ENCODE measurements around the gene REST. TPM values are rescaled to one million over a fixed set of nuclear protein-coding genes. Genes with fewer than 3 reads are reported as not detected.
A peak's percentile ranks its signal among the peaks of the same experiment; 100 is the strongest.

The REST gene
- polyA plus RNA-seq, 1 of the 3 experiments (the other 2 are of a cell fraction): 6.0 TPM

- no peak for TF ChIP-seq CHD2 (IDR thresholded peaks at IDR 0.05; ENCODE audit: low read length, partially characterized antibody)
- TF ChIP-seq IRF3 (IDR thresholded peaks at IDR 0.05; ENCODE audit: low read depth, low read length): no peak
- TF ChIP-seq JUND (IDR thresholded peaks at IDR 0.05): no peak
- TF ChIP-seq YY1 (IDR thresholded peaks at IDR 0.05; ENCODE audit: low read depth): no peak
- no peak for TF ChIP-seq GABPA (IDR thresholded peaks at IDR 0.05; ENCODE audit: low read depth)
- TF ChIP-seq NFIC (IDR thresholded peaks at IDR 0.05; ENCODE audit: borderline replicate concordance): peak; percentile 56; the same call in 1 of the 2 replicates
- no peak for TF ChIP-seq ZBTB33 (IDR thresholded peaks at IDR 0.05; ENCODE audit: borderline replicate concordance, low read depth)
- no peak for TF ChIP-seq EP300 (IDR thresholded peaks at IDR 0.05; ENCODE audit: borderline replicate concordance in 1 of 2, low read depth in 1 of 2, low read length in 1 of 2)
- no peak for TF ChIP-seq RCOR1 (IDR thresholded peaks at IDR 0.05; ENCODE audit: low read length)
- TF ChIP-seq CTCF (IDR thresholded peaks at IDR 0.05): no peak
- peak; percentile 32; the same call in 1 of the 2 replicates for TF ChIP-seq MXI1 (IDR thresholded peaks at IDR 0.05; ENCODE audit: low read depth, low read length)
- no peak for TF ChIP-seq FOSL2 (IDR thresholded peaks at IDR 0.05; ENCODE audit: borderline replicate concordance, low read depth)
Observed at GRCh38 chr4:56995525-56995924, 87.8 kb downstream of the REST start (continued).

- WGBS (ENCODE audit: low lambda C conversion rate): 100% methylated on average over 1 of the region's 1 CpG
- Histone ChIP-seq H3K79me2 (ENCODE audit: insufficient read depth) (peaks cover 67% of the 10 kb centered on the region), H4K20me1 (ENCODE audit: insufficient read depth) (no peaks in the 10 kb centered on the region), H3K4me2 (no peak overlapping the region), H3K9me2 (no peaks in the 10 kb centered on the region), H3F3A (replicated peaks; ENCODE audit: insufficient read depth) (peaks cover 9% of the 10 kb centered on the region), H3K9me3 (no peaks in the 10 kb centered on the region), H3K4me3 (ENCODE audit: low read depth in 2 of 2, low read length in 1 of 2) (no peak overlapping the region), H3K9ac (no peak overlapping the region), H2AFZ (ENCODE audit: low read depth) (no peak overlapping the region), H3K4me1 (ENCODE audit: control insufficient read depth in 1 of 2, insufficient read depth in 2 of 2, low read depth in 1 of 2, low read length in 1 of 2) (no peaks in the 10 kb centered on the region), H3K27ac (ENCODE audit: low read depth in 2 of 2, low read length in 1 of 2) (no peak overlapping the region), H3K27me3 (ENCODE audit: insufficient read depth) (no peaks in the 10 kb centered on the region), H3K36me3 (replicated peaks in 1 of 2; ENCODE audit: control insufficient read depth in 1 of 2, insufficient read depth in 2 of 2, low read length in 1 of 2) (peaks cover 56 to 83% of the 10 kb centered on the region in 2 experiments)
- CTCF ChIA-PET: no interaction called here
- POLR2A ChIA-PET: no interaction called here
- TF ChIP-seq CHD2 (IDR thresholded peaks at IDR 0.05; ENCODE audit: low read length, partially characterized antibody) (no peak), MAX (IDR thresholded peaks at IDR 0.05; ENCODE audit: low read depth) (no peak), POLR2AphosphoS5 (IDR thresholded peaks at IDR 0.05; ENCODE audit: low read depth, low read length) (no peak), NFIC (IDR thresholded peaks at IDR 0.05; ENCODE audit: borderline replicate concordance) (no peak), TAF1 (IDR thresholded peaks at IDR 0.05; ENCODE audit: borderline replicate concordance, low read depth, low read length) (no peak)
- no peak for DNase-seq
Observed at GRCh38 chr4:56999751-57000150, 92.1 kb downstream of the REST start.
